Right ventricle myocardium superior (tissue), 1 donor: ENCODE measurements around the gene TRIM65. TPM values are rescaled to one million over a fixed set of nuclear protein-coding genes. Genes with fewer than 3 reads are reported as not detected.

ENCODE experiments used
- ATAC-seq: fragments of 200-7000 bp; cut with Tn5 transposase; one replicate; pipeline ENCODE4 v1.9.1; 2020; ENCODE audit warnings: mild to moderate bottlenecking; ENCODE audit not compliant: poor library complexity
- DNase-seq: peaks from one replicate; pipeline ENCODE4 v3.0.0-alpha.2; 2020
- intact Hi-C: fragments of 100-400 bp; cut with DNase I; formaldehyde crosslinking; loops from one replicate; pipeline ENCODE4 v1.11.2; 2022
- total RNA-seq: library from RNA; stranded (reverse); fragmentation: NEBNext Ultra II Directional; extraction: Animal tissue kit (Norgen Biotek cat#: 25700); gene quantifications from one replicate; pipeline ENCODE4 v1.2.1, GENCODE V29; 2021
- donor health status: DM: no; HTN: yes; CAD: no; lungs with severe emphysema.

TRIM65 gene
- total RNA-seq, 1 donor from 2014 or later: 9.1 TPM

DNA sequence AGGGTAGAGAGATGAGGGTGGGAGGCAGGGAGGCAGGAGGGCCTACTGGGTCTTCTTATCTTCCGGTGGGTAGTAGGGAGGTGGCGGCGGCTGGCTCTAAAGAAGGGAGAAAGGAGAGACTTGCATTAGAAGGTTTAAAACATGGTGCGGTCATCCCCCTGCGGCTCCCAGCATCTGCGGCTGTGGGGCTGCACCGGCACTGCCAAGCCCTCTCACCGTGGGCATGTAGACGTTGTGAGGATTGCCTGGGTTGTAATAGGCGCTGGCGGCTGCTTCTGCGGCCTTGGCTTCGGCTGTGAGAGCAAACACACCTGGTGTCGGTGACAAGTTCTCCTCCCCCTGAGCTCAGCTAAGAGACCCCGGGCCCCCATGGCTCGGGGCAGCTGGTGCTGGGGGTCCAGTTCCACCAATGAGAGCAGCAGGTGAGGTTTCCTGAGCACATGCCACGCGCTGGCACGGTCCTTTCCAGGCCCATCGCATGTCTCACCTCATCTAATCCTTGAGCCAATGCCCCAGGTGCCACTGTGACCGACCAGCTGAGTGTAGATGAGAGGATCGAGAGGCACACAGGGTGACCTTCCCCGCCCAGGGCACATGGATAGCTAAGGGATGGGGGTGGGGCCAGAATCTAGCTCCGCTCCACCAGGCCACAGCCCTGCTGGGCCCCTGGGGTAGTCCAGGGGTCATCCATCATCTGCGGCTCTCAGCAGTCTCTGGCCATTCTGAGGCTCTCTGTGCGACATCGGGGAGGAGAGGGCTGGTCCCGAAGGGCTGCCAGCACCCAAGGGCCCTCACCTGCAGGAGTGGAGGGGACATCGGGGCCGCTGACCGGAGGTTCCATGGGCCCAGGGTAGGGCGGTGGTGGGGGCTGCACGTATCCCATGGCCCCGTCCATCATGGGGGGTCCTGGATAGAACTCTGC, 49.8 kb downstream of the TRIM65 start:
- ATAC-seq (no peak), DNase-seq (peak; percentile 30)
- intact Hi-C loops: no loop called here

DNA sequence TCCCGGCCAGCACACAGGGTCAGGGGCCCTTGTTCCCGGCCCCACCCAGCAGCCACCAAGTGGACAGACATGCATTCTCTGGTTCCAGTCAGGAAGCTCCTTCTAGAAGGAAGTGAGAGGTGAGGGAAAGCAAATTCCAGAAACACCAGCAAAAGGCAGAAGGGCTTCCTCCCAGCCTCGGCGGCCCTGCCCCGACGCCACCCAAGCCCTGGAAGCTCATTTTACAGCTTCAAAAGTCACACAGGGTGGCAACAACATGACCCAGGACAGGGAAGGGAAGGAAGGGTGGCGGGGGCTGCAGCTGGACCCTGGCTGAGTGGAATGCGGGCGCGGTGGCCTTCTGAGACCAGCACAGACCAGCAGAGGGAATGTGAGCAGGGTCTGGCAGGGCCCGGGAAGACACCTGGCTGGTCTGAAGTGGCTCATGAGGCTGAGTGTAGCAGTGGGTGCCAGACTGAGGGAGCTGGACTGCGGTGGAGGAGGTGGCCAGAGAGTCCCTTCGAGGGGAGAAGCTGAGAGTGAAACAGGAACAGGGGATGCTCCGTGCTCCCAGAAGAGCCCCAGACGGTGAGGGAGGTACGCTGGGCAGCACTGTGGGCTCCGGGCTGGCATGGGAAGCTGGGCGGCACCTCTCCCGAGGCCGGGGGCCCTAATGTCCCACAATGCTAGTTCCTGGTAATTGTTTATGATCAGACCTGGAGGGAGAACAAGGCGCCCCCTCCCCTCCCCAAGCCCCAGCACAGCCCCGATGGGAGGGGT, 50.6 kb downstream of the TRIM65 start:
- ATAC-seq (no peak), DNase-seq (no peak)
- intact Hi-C loops: no loop called here

DNA sequence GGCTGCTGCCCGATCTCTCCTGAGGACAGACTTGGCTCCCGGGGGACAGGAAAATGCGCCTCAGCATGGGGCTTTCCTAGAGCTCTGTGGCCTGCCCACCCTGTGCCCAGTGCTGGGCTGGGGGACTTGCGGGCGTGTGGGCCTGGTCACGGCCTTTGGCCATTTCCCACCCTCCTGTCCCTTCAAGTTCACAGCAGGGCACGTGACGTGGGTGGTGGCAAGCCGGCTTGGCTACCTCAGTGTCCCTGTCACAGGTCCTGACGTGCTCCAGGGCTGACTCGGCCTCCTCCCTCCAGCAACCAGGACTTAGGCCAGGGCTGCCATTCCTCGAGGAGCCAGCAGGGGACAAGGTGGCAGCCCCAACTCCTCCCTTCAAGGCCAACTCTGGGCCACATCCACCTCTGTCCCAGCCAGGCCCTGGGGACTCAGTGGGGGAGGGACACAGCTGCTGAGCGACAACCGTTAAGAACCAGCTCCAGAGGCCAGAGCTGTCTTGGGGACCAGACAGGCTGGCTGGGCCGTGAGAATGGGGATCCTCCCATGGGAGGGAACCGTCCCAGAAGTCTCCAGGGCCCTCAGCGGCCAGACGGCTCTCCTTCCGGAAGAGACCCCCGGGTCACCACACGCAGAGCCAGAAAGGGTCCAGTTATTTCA, 51.6 kb downstream of the TRIM65 start:
- ATAC-seq (peak; percentile 84), DNase-seq (peak; percentile 89)
- intact Hi-C loops: no loop called here

DNA sequence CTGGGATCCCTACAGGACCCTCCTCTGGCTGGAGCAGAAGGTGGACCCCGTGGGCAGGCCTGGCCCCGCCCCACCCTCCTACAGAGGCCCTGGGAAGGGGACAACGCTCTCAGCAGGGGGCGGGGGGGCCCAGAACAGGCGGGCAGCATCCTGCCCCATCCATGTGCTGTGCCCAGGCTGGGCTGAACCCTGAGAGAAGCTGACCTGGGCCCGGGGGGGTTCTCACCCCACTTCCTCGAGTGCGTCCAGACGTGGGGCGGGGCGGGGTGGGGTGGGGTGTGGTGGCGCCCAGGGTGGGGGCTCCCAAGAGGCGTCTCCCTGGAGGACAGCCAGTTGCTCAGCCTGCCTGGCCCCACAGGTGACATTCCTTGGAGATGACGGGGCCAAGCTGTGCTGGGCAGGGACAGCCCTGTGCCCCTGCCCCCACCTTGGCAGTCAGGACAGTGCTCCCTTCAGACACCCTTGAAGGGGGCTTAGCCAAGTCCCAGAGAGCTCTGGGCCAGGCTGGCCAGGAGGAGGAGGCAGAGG, 52.2 kb downstream of the TRIM65 start:
- DNase-seq: no peak
- peak; percentile 59 for ATAC-seq
- intact Hi-C loops: no loop called here

DNA sequence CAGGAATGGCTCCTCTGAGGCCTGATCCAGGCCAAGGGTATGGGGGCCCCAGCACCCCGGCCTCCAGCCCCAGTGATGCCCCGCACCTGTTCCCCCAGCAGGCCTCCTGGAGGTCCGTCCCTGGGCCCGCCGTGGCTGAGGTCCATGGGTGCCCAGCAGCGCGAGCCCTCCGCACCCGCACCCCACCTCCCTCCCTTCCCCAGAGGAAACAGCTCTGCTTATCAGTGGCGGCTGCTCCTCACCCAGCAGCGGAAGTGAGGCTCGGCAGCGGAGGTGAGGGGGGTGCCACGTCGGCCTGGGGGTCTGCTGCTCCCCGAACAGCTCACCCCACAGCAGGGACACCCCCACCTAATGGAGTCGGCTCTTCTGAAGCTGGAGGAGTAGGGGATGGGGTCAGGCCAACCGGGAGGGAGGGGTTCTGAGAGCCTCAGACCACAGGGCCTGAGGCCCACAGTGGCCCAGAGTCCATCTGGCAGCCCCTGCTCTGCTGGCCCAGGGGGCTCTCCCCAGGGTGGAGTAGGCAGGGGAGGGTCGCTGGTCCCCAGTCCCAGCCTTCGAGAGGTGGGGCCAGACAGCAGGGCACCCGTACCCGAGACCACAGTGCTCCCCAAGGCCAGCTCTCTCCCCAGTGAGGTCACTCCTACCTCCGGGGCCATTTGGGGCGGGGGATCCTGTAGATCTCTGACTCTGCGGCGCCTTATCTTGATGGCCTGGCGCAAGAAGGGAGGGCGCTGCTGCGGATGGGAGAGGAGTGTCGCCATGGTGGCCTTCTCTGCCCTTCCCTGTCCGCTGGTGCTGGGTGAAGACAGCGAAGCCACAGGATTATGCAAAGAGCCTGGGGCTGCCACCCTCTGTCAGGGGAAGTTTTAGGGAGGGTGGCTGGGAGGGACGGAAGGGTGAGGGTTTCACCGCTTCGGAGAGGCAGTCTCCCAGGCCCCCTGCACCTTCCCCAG, 52.9 kb downstream of the TRIM65 start, which contains the start of gene UNC13D:
UNC13D (minus strand) TSS at position 828 of the 953 bp plus-strand sequence; CDS start at position 761, 67 bp downstream.
- DNase-seq (peak; percentile 63), ATAC-seq (peak; percentile 18)
- intact Hi-C loops: no loop called here

DNA sequence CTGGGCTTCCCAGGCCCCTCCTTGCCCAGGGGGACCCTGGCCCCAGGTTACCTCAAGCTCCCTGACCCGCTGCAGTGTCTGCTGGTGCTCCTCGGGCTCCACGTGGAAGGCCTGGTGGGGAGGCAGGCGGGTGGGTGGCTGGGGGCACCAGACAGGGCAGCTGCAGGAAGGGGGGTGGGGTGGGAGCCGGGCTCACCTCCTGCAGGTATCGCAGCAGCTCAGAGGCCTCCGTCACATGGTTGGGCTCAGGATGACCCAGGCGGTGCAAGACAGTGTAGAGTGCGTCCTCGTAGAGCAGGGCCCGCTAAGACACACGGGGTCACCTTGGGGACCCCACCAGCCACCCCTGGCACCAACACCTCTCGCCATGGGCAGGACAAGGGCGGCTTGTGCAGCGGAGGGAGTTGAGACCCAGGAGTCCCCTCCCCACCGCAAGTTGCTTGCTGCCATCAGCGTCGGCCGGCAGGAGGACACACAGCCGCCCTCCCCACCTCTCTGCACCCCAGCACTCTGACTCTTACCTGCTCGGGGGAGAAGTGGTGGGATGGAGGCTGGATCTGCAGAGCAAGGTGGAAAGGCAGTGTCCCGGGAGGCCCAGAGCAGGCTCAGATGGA, 53.7 kb downstream of the TRIM65 start:
- no peak for DNase-seq
- intact Hi-C loops: no loop called here
- no peak for ATAC-seq

DNA sequence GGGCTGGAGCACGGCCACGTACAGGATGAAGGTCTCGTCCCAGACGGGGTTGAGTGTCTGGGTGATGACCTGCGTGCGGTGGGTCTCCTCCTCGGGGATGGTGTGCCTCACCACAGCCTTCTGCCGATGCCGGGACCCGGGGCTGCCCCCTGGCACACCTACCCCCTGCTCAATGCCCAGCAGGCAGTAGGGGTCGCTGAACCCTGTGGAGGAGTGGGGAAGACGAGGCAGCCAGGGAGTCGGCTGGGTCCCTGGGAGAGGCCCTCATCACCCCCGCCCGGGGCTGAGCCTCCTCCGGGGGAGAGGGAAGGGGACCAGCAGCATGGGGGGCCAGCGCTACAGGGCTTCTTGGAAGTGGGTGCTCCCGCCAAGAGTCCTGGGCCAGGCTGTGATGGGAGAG, 54.3 kb downstream of the TRIM65 start:
- DNase-seq (no peak), ATAC-seq (no peak)
- intact Hi-C loops: no loop called here

DNA sequence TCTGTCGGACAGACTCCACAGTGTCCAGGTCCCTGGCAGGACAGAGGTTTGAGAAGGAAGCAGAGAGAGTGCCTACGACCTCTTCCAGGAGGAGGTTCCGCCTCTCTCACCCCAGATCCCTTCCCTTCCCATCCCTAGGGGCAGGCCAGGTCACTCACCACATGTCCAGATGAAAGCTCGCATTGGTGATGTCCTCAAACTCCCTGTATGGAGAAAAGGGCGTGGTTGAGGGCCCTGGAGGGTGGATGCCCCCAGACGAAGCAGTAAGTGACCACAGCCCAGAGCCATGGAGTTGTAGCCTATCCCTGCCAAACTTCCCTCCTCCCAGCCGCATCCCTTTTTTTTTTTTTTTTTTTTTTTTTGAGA, 56.0 kb downstream of the TRIM65 start:
- DNase-seq (no peak), ATAC-seq (no peak)
- intact Hi-C loops: no loop called here

DNA sequence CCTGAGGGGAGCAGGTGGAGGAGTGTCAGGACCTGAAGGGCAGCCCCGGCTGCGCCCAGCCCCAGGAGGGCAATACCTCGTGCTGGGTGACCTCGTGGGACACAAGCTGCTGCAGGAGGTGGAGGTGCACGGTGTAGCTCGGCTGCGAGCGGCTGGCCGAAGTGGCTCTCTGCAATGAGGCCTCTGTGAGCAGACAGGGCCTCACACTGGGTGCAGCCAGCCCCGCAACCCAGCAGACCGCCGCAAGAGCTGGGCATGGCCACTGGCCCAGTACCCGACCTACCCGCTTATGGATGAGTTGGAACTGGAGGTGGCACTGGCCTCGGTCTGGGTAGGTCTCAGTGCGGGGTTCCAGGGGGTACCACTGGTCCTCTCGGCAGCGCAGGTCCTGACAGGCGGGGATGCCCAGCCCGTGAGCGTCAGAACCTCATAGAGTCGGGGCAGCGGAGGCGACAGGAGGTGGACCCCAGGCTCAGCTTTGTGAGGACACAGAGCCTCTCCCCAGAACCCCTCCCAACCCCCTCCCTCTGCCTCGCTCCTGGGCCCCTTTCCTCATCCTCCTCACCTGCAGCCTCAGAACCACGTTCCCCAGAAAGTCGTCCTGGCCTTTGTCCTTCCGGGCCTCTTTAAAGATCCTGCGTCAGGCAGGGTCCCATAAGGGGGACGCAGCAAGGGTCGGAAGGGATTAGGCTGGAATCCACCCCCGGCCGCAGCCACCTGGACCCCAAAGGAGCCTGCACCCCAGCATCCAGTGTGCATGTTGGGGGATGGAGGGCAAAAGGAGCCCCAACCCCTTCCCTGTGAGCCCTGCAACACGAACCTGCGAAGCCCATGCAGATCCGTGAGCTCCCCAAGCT, 56.6 kb downstream of the TRIM65 start:
- DNase-seq (no peak), ATAC-seq (no peak)
- intact Hi-C loops: no loop called here

Other genes starting within 250 kb of the TRIM65 start
- 14.1 TPM for gene RECQL5, start 229.8 kb downstream of the TRIM65 start, total RNA-seq
- gene SAP30BP, start 229.6 kb downstream of the TRIM65 start, total RNA-seq: 40.0 TPM
- 9.4 TPM for gene ITGB4, start 175.5 kb downstream of the TRIM65 start, total RNA-seq
- gene GALK1, start 131.8 kb downstream of the TRIM65 start, total RNA-seq: 23.3 TPM
- gene UNK, start 112.1 kb downstream of the TRIM65 start, total RNA-seq: 14.3 TPM
- 10.6 TPM for gene UNC13D, start 52.5 kb downstream of the TRIM65 start, total RNA-seq
- gene WBP2, start 41.6 kb downstream of the TRIM65 start, total RNA-seq: 145 TPM
- 33.4 TPM for gene TRIM47, start 18.4 kb downstream of the TRIM65 start, total RNA-seq
- 113 TPM for gene MRPL38, start 7.9 kb upstream of the TRIM65 start, total RNA-seq
- 4.7 TPM for gene FBF1, start 44.1 kb upstream of the TRIM65 start, total RNA-seq
- 83.6 TPM for gene ACOX1, start 82.2 kb upstream of the TRIM65 start, total RNA-seq
- 7.6 TPM for gene TEN1, start 82.3 kb upstream of the TRIM65 start, total RNA-seq
- gene CDK3, start 103.9 kb upstream of the TRIM65 start, total RNA-seq: 1.8 TPM
- 0.08 TPM for gene EVPL, start 130.4 kb upstream of the TRIM65 start, total RNA-seq
- 57.9 TPM for gene SRP68, start 175.6 kb upstream of the TRIM65 start, total RNA-seq
- not detected for gene GALR2, start 177.8 kb upstream of the TRIM65 start, total RNA-seq
- not detected for gene ZACN, start 182.2 kb upstream of the TRIM65 start, total RNA-seq
- 74.7 TPM for gene EXOC7, start 206.8 kb upstream of the TRIM65 start, total RNA-seq
- gene FOXJ1, start 244.3 kb upstream of the TRIM65 start, total RNA-seq: not detected